ENCODE measurements around the gene IGSF5.

Gene IGSF5

GRCh38 chr21:39805983-39806382 lies 61.0 kb downstream of the IGSF5 start:
- H3K36me3 ChIP-seq (ENCODE audit: low read depth): no peaks in the 10 kb centered on the region
- no peaks in the 10 kb centered on the region for H3K9me3 ChIP-seq (ENCODE audit: severe bottlenecking)
- ATAC-seq (ENCODE audit: low read depth) (no peak), DNase-seq (ENCODE audit: low spot score) (no peak)
- H3K27ac ChIP-seq (ENCODE audit: poor library complexity, severe bottlenecking): no peak overlapping the region
- TF ChIP-seq, protein P1, sequence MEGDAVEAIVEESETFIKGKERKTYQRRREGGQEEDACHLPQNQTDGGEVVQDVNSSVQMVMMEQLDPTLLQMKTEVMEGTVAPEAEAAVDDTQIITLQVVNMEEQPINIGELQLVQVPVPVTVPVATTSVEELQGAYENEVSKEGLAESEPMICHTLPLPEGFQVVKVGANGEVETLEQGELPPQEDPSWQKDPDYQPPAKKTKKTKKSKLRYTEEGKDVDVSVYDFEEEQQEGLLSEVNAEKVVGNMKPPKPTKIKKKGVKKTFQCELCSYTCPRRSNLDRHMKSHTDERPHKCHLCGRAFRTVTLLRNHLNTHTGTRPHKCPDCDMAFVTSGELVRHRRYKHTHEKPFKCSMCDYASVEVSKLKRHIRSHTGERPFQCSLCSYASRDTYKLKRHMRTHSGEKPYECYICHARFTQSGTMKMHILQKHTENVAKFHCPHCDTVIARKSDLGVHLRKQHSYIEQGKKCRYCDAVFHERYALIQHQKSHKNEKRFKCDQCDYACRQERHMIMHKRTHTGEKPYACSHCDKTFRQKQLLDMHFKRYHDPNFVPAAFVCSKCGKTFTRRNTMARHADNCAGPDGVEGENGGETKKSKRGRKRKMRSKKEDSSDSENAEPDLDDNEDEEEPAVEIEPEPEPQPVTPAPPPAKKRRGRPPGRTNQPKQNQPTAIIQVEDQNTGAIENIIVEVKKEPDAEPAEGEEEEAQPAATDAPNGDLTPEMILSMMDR (IDR thresholded peaks at IDR 0.05; ENCODE audit: poor library complexity, severe bottlenecking): no peak
- H3K4me1 ChIP-seq (ENCODE audit: insufficient read depth, poor library complexity, severe bottlenecking): no peaks in the 10 kb centered on the region
- H3K4me3 ChIP-seq (ENCODE audit: severe bottlenecking): no peak overlapping the region
- no peaks in the 10 kb centered on the region for H3K27me3 ChIP-seq (ENCODE audit: insufficient read depth, poor library complexity, severe bottlenecking)

GRCh38 chr21:39807738-39808137 lies 62.8 kb downstream of the IGSF5 start:
- no peak overlapping the region for H3K4me3 ChIP-seq (ENCODE audit: severe bottlenecking)
- no peaks in the 10 kb centered on the region for H3K36me3 ChIP-seq (ENCODE audit: low read depth)
- ATAC-seq (ENCODE audit: low read depth) (no peak), DNase-seq (ENCODE audit: low spot score) (no peak)
- TF ChIP-seq, protein P1 (IDR thresholded peaks at IDR 0.05; ENCODE audit: poor library complexity, severe bottlenecking): no peak
- peaks cover 5% of the 10 kb centered on the region for H3K27me3 ChIP-seq (ENCODE audit: insufficient read depth, poor library complexity, severe bottlenecking)
- H3K9me3 ChIP-seq (ENCODE audit: severe bottlenecking): no peaks in the 10 kb centered on the region
- no peak overlapping the region for H3K27ac ChIP-seq (ENCODE audit: poor library complexity, severe bottlenecking)
- H3K4me1 ChIP-seq (ENCODE audit: insufficient read depth, poor library complexity, severe bottlenecking): no peaks in the 10 kb centered on the region

DNA sequence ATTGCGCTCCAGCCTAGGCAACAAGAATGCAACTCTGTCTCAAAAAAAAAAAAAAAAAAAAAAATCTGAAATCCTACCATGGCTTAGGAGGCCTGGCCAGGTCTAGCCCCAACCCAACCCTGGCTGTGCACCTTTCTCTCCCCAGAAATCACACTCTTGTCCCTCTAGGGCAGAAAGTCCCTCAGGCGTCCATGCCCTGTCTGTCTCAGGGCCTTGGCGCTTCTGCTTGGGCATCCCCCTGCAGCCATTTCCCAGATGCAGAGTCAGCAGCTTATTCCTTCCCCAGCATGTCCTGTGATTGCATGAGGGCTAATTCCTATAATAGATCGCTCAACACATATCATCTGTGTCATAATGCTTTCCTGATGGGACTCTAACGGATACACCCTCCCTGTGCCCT lies 65.0 kb downstream of the IGSF5 start:
- TF ChIP-seq, protein P1 (IDR thresholded peaks at IDR 0.05; ENCODE audit: poor library complexity, severe bottlenecking): no peak
- H3K9me3 ChIP-seq (ENCODE audit: severe bottlenecking): no peaks in the 10 kb centered on the region
- H3K4me1 ChIP-seq (ENCODE audit: insufficient read depth, poor library complexity, severe bottlenecking): no peaks in the 10 kb centered on the region
- no peaks in the 10 kb centered on the region for H3K36me3 ChIP-seq (ENCODE audit: low read depth)
- H3K27ac ChIP-seq (ENCODE audit: poor library complexity, severe bottlenecking): no peak overlapping the region
- H3K4me3 ChIP-seq (ENCODE audit: severe bottlenecking): no peak overlapping the region
- DNase-seq (ENCODE audit: low spot score) (no peak), ATAC-seq (ENCODE audit: low read depth) (no peak)
- H3K27me3 ChIP-seq (ENCODE audit: insufficient read depth, poor library complexity, severe bottlenecking): peaks cover 5% of the 10 kb centered on the region

GRCh38 chr21:39812983-39813382 lies 68.0 kb downstream of the IGSF5 start:
- Histone ChIP-seq H3K27ac (ENCODE audit: poor library complexity, severe bottlenecking) (no peak overlapping the region), H3K4me1 (ENCODE audit: insufficient read depth, poor library complexity, severe bottlenecking) (no peaks in the 10 kb centered on the region), H3K27me3 (ENCODE audit: insufficient read depth, poor library complexity, severe bottlenecking) (peaks cover 5% of the 10 kb centered on the region), H3K9me3 (ENCODE audit: severe bottlenecking) (no peaks in the 10 kb centered on the region), H3K4me3 (ENCODE audit: severe bottlenecking) (no peak overlapping the region), H3K36me3 (ENCODE audit: low read depth) (no peaks in the 10 kb centered on the region)
- TF ChIP-seq, protein P1 (IDR thresholded peaks at IDR 0.05; ENCODE audit: poor library complexity, severe bottlenecking): no peak
- DNase-seq (ENCODE audit: low spot score) (no peak), ATAC-seq (ENCODE audit: low read depth) (no peak)

DNA sequence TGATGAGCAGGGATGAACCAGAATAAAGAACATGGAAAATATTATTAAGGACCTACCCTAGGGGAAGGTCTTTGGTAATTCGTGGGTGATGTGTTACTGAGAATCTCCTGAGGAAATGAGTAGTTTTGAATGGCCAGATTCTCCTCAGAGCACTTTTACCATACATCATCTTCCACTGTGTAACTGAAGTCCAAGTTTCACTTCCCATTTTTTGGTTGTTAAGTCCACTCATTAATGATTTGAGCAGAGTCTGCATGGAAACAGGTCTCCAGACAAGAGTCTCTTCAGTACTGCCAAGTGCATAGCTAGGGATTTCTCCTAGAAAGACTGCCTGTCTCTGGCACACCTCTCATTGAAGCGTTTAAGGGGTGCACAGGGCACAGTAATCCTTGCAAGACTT lies 73.6 kb downstream of the IGSF5 start:
- H3K27me3 ChIP-seq (ENCODE audit: insufficient read depth, poor library complexity, severe bottlenecking): no peaks in the 10 kb centered on the region
- H3K36me3 ChIP-seq (ENCODE audit: low read depth): no peaks in the 10 kb centered on the region
- no peak overlapping the region for H3K27ac ChIP-seq (ENCODE audit: poor library complexity, severe bottlenecking)
- no peaks in the 10 kb centered on the region for H3K9me3 ChIP-seq (ENCODE audit: severe bottlenecking)
- ATAC-seq (ENCODE audit: low read depth): no peak
- H3K4me3 ChIP-seq (ENCODE audit: severe bottlenecking): no peak overlapping the region
- H3K4me1 ChIP-seq (ENCODE audit: insufficient read depth, poor library complexity, severe bottlenecking): no peaks in the 10 kb centered on the region
- DNase-seq (ENCODE audit: low spot score): no peak
- TF ChIP-seq, protein P1 (IDR thresholded peaks at IDR 0.05; ENCODE audit: poor library complexity, severe bottlenecking): no peak

Measured in RWPE2 (cell line).